A549 (cell line): ENCODE data around the gene URB2.

Experiments
- EP300 ChIP-seq, 2 experiments: fragments of >200 bp; sonication (Bioruptor Twin); formaldehyde crosslinking; IDR thresholded peaks; 2 replicates in 1 of 2; 3 replicates in 1 of 2; pipeline ENCODE4 v1.6.1; 2016 to 2017
- MYC ChIP-seq: IDR thresholded peaks from 2 replicates; pipeline ENCODE4 v1.6.1; 2012; ENCODE audit warnings: mild to moderate bottlenecking, inconsistent platforms, low read length, improper control_type of control experiment, borderline replicate concordance
- POLR2A ChIP-seq: IDR thresholded peaks from 2 replicates; pipeline ENCODE4 v1.6.1; 2012; ENCODE audit warnings: mild to moderate bottlenecking, low read length
- RNF2 ChIP-seq: fragments of 200-600 bp; sonication (generic); IDR thresholded peaks from 2 replicates; pipeline ENCODE4 v1.6.1; 2016; ENCODE audit warnings: low read depth, mild to moderate bottlenecking, antibody characterized with exemption, moderate library complexity, borderline replicate concordance
- SMC3 ChIP-seq: fragments of >200 bp; sonication (Bioruptor Twin); formaldehyde crosslinking; IDR thresholded peaks from 3 replicates; pipeline ENCODE4 v1.6.1; 2018; ENCODE audit warnings: inconsistent platforms
- USF2 ChIP-seq: fragments of 450-650 bp; IDR thresholded peaks from 2 replicates; pipeline ENCODE4 v1.6.1; 2014; ENCODE audit warnings: antibody characterized with exemption
- ZC3H11A ChIP-seq: fragments of 450-650 bp; IDR thresholded peaks from 2 replicates; pipeline ENCODE4 v1.6.1; 2014; ENCODE audit warnings: antibody characterized with exemption, mild to moderate bottlenecking
- TF ChIP-seq, protein P1 (sequence below): fragments of >200 bp; sonication (Bioruptor Twin); formaldehyde crosslinking; IDR thresholded peaks from 3 replicates; pipeline ENCODE4 v1.5.1; 2016

GRCh38 chr1:229648406-229648805 is 22.4 kb downstream of the URB2 start:
- TF ChIP-seq EP300 (IDR thresholded peaks at IDR 0.05) = no peak
- TF ChIP-seq, protein P1, sequence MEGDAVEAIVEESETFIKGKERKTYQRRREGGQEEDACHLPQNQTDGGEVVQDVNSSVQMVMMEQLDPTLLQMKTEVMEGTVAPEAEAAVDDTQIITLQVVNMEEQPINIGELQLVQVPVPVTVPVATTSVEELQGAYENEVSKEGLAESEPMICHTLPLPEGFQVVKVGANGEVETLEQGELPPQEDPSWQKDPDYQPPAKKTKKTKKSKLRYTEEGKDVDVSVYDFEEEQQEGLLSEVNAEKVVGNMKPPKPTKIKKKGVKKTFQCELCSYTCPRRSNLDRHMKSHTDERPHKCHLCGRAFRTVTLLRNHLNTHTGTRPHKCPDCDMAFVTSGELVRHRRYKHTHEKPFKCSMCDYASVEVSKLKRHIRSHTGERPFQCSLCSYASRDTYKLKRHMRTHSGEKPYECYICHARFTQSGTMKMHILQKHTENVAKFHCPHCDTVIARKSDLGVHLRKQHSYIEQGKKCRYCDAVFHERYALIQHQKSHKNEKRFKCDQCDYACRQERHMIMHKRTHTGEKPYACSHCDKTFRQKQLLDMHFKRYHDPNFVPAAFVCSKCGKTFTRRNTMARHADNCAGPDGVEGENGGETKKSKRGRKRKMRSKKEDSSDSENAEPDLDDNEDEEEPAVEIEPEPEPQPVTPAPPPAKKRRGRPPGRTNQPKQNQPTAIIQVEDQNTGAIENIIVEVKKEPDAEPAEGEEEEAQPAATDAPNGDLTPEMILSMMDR = no peak
- TF ChIP-seq POLR2A = no peak
- no peak for TF ChIP-seq RNF2
- no peak for TF ChIP-seq ZC3H11A
- no peak for TF ChIP-seq MYC
- no peak for TF ChIP-seq USF2
- TF ChIP-seq SMC3 = no peak
